Stomach (tissue), 9 donors: ENCODE results near the gene CBLB. TPM values are rescaled to one million over a fixed set of nuclear protein-coding genes. Genes with fewer than 3 reads are reported as not detected.
A peak's percentile ranks its signal among the peaks of the same experiment; 100 is the strongest.

Experiments
- DNase-seq, 2 donors: peaks; one replicate each; pipeline versions ENCODE4 v3.0.0 to v3.0.0-alpha.2; 2013 to 2019
- H3K27ac ChIP-seq, 5 donors: fragments of 200-600 bp in 4 of 5; sonication (generic) in 4 of 5; one replicate each; pipeline ENCODE4 v1.5.1; 2013 to 2019; ENCODE audit warnings: mild to moderate bottlenecking in 1 of 5, moderate library complexity in 1 of 5
- H3K27me3 ChIP-seq, 3 donors: fragments of 200-600 bp; sonication (generic); one replicate each; pipeline ENCODE4 v1.5.1; 2017 to 2019; ENCODE audit warnings: mixed run types in 1 of 3
- H3K36me3 ChIP-seq, 4 donors: fragments of 200-600 bp; sonication (generic); 1 replicate in 3 of 4; 2 replicates in 1 of 4; pipeline ENCODE4 v1.5.1; 2016 to 2019
- H3K4me1 ChIP-seq, 4 donors: fragments of 200-600 bp; sonication (generic); one replicate each; pipeline ENCODE4 v1.5.1; 2016 to 2019
- H3K4me3 ChIP-seq, 4 donors: fragments of 200-600 bp; sonication (generic) in 3 of 4; one replicate each; pipeline ENCODE4 v1.5.1; 2016 to 2019; ENCODE audit warnings: mild to moderate bottlenecking in 1 of 4
- H3K9me3 ChIP-seq, 4 donors: fragments of 200-600 bp; sonication (generic); one replicate each; pipeline ENCODE4 v1.5.1; 2016 to 2019
- CTCF ChIP-seq, 7 experiments: fragments of 450-650 bp in 4 of 7; fragments of 200-600 bp in 3 of 7; sonication (generic) in 3 of 7; IDR thresholded peaks; one replicate each; pipeline ENCODE4 v1.5.1; 2016 to 2019; ENCODE audit warnings: antibody characterized with exemption in 7 of 7, control low read depth in 2 of 7, mild to moderate bottlenecking in 1 of 7
- EP300 ChIP-seq: sonication (generic); formaldehyde crosslinking; IDR thresholded peaks from one replicate; pipeline ENCODE4 v1.6.1; 2017; ENCODE audit warnings: antibody characterized with exemption
- POLR2A ChIP-seq, 4 donors: fragments of 450-650 bp; IDR thresholded peaks; one replicate each; pipeline ENCODE4 v1.6.1; 2016; ENCODE audit warnings: antibody characterized with exemption in 4 of 4, control low read depth in 2 of 4, mild to moderate bottlenecking in 1 of 4, moderate library complexity in 1 of 4
- POLR2AphosphoS5 ChIP-seq, 3 donors: sonication (generic); formaldehyde crosslinking; IDR thresholded peaks; one replicate each; pipeline ENCODE4 v1.6.1; 2016; ENCODE audit warnings: antibody characterized with exemption in 3 of 3
- WGBS, 5 donors: extraction: QIAGEN DNeasy Blood & Tissue Kit in 3 of 5; methylation state at CpG; one replicate each; pipeline versions ENCODE4 v1.1.5 to v1.1.7; 2013 to 2018; 5-methylcytosine and 5-hydroxymethylcytosine counted together
- intact Hi-C: fragments of 100-400 bp; cut with DNase I; formaldehyde crosslinking; loops from one replicate; pipeline ENCODE4 v1.15.1; 2023; ENCODE audit warnings: low total_unique reads
- polyA plus RNA-seq, 3 donors: library from polyadenylated mRNA; stranded (reverse); fragments of 200-250 nt; gene quantifications; one replicate each; pipeline ENCODE4 v1.2.3, GENCODE V29; 2013
- total RNA-seq, 5 donors: library from RNA; depleted of rRNA; stranded (reverse); fragments of >200 nt; gene quantifications; one replicate each; pipeline versions ENCODE4 v1.1.0 to v1.2.3, GENCODE V29; 2014 to 2016
- donor health status: healthy with polysubstance abuse.
- donor health status: Bipolar disorder and iron deficiency.
- donor health status: healthy.

CBLB gene
- total and polyA plus RNA-seq, 8 donors, result 6.9 to 94.4 (median 46.0) TPM

- Histone ChIP-seq H3K36me3 (peaks cover 0 to 3% (median 0%) of the 10 kb centered on the region in 4 donors), H3K4me3 (no peak overlapping the region), H3K4me1 (peaks cover 21 to 65% (median 41%) of the 10 kb centered on the region in 4 donors), H3K27ac (peak overlapping the region; percentile 45 to 76 (median 52)), H3K9me3 (no peaks in the 10 kb centered on the region), H3K27me3 (no peaks in the 10 kb centered on the region)
- TF ChIP-seq CTCF (IDR thresholded peaks at IDR 0.05) (no peak), POLR2AphosphoS5 (IDR thresholded peaks at IDR 0.05) (no peak), POLR2A (IDR thresholded peaks at IDR 0.05) (no peak), EP300 (no peak)
- WGBS, 5 donors, result 90 to 98% (median 94%) methylated on average over 2 of the region's 2 CpGs
- intact Hi-C loops, result no loop called here
- no peak for DNase-seq
Measured at GRCh38 chr3:105824129-105824528, 44.7 kb downstream of the CBLB start.

DNA sequence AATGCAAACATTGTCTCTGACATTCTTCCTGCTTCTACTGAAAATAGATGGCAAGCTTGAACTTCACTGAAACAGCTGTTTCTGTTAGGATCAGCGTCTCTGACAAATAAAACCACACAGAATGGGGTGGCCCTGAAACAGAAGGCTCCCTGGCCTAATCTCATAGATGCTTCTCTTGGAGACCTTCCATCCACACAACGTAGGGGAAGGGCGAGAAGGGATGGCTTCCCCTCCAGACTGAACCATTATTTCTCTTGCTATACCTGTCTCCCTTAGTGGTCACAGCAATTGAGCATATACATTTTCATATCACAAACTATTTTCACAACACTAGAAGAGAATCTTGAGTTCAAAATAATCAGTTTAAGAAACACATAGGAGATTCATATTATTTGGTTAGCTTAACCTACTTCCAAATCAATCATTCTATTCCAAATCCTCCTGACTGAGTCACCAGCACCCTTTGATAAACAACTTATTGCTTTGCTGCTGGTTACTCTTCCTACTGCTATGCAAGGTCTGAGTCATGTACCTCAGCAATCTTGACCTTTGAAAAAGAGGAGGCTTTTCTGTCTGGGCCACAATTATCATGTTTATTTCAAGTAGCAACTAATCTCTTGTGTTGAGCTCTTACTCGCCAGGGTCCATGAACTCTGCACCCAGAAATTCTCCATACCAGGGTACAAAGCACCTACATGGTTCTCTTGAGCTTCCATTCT lies 45.5 kb downstream of the CBLB start:
- intact Hi-C loops, result no loop called here
- peaks cover 0 to 3% (median 0%) of the 10 kb centered on the region in 4 donors for H3K36me3 ChIP-seq
- H3K27ac ChIP-seq, result peak overlapping the region; percentile 50 to 76 (median 63)
- H3K4me3 ChIP-seq, result no peak overlapping the region
- 45 to 55% (median 50%) methylated on average over 4 of the region's 4 CpGs for WGBS, 5 donors
- peaks cover 21 to 59% (median 41%) of the 10 kb centered on the region in 4 donors for H3K4me1 ChIP-seq
- H3K9me3 ChIP-seq, result no peaks in the 10 kb centered on the region
- no peak for DNase-seq
- no peaks in the 10 kb centered on the region for H3K27me3 ChIP-seq
- TF ChIP-seq EP300 (no peak), CTCF (IDR thresholded peaks at IDR 0.05) (no peak), POLR2A (IDR thresholded peaks at IDR 0.05) (no peak), POLR2AphosphoS5 (IDR thresholded peaks at IDR 0.05) (peak in 2 of 3 donors; percentile 65 to 88)

DNA sequence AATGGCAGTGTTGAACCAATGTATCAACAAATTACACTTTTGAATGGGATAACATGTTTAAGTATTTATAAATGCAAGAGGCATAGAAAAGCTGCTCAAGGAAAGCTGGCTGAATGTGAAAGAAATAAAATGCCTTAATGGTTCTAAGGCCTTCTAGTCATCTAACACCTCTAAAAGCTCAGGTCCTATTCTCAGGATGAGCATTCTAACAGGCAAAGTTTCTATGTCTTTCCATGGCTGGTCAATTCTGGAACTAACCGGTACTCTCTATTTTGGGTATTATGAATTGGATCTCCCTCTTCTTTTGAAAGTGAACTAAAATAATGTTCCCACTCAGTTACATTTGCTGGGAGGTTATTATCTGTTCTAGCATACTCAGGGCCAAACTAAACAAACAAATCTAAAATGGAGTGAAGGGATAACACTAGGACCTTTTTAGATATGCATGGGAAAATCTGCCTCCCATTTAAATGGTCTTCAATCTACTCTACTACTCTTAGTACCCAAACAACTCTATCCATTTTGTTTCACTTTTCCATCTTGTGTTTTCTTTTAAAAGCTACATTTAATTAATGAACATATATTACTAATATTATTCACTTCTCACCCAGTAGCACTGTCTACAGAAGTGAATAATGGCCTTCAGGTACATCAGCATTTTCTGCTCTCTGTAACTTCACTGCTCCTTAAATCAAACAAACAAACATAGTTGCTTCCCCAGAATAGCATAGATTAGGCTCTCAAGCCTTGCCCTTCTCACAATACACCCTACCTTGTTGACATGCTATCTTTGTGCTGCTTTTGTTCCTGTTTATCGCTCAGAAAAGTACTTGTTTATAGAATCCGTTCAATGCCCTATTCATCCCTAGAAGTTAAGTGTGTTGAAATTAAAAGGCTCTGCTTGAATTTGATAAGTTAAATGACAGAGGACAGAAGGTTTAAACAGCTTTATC lies 46.4 kb downstream of the CBLB start:
- H3K4me3 ChIP-seq, result no peak overlapping the region
- TF ChIP-seq EP300 (no peak), POLR2AphosphoS5 (IDR thresholded peaks at IDR 0.05) (no peak), POLR2A (IDR thresholded peaks at IDR 0.05) (no peak), CTCF (IDR thresholded peaks at IDR 0.05) (no peak)
- WGBS, 5 donors, result 34 to 54% (median 38%) methylated on average over 3 of the region's 3 CpGs
- intact Hi-C loops, result no loop called here
- peaks cover 21 to 54% (median 40%) of the 10 kb centered on the region in 4 donors for H3K4me1 ChIP-seq
- peaks cover 0 to 3% (median 0%) of the 10 kb centered on the region in 4 donors for H3K36me3 ChIP-seq
- H3K27ac ChIP-seq, result peak overlapping the region in 4 of 5 donors; percentile 50 to 76 (median 64)
- H3K27me3 ChIP-seq, result no peaks in the 10 kb centered on the region
- no peaks in the 10 kb centered on the region for H3K9me3 ChIP-seq
- DNase-seq, result no peak

DNA sequence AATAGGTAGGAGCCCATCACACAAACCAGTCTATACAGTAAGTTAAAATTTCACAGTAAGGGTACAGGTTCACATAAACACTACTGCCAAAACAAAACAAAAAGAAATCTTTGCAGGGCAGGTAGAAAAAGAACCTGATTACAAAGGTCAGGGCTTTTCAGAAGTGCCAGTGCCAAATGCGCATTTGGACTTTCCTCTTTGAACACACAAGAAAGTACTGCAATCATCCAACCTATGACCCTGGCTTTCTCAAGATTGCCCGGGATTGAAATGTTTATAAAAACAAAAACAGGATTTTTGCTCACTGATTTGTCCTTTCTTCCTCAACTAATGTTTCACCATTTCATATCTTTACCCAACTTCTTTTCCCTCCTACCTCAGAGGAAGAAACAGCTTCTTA lies 47.4 kb downstream of the CBLB start:
- Histone ChIP-seq H3K27ac (peak overlapping the region in 2 of 5 donors; percentile 65 to 76), H3K27me3 (no peaks in the 10 kb centered on the region), H3K9me3 (no peaks in the 10 kb centered on the region), H3K4me1 (peaks cover 21 to 54% (median 43%) of the 10 kb centered on the region in 4 donors), H3K4me3 (no peak overlapping the region), H3K36me3 (peaks cover 0 to 3% (median 0%) of the 10 kb centered on the region in 4 donors)
- 26 to 50% (median 39%) methylated on average over 2 of the region's 2 CpGs for WGBS, 5 donors
- peak in 2 of 3 donors; percentile 5 to 42 for TF ChIP-seq POLR2AphosphoS5 (IDR thresholded peaks at IDR 0.05)
- TF ChIP-seq CTCF (IDR thresholded peaks at IDR 0.05), result no peak
- TF ChIP-seq POLR2A (IDR thresholded peaks at IDR 0.05), result no peak
- TF ChIP-seq EP300, result no peak
- intact Hi-C loops, result no loop called here
- peak in 1 of 2 donors; percentile 38 for DNase-seq
